ENCODE measurements around the gene C15orf62.

The C15orf62 gene

DNA sequence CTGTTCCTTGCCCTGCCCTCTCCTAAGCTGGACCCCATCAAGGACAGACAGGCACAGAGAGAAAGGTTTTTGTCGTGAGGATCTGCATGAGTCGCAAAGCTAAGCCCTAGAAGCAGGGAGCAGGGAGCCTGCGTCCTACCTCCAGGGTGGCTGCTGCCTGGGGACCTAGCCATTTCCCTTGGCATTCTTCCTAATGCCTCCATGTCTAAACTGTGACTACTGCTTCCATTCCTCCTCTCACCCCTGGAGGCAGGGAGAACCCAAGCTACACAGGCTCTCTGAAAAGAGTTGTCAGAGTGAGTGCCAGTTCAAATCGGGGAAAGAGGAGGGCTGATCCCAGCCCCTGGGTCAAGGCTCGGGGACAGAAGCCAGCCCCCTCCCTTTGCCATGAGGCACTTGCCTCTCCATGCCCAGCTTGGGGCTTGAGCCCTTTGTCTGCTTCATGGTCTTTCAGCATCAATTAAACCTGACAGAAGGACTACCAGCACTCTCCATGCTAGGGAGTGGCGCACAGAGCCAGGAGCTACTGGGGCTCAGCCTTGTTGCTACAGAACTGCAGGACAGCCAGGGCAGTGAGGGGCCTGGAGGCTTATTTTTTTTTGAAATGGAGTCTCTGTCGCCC is 3.5 kb upstream of the C15orf62 start:
- DNase-seq (ENCODE audit: low spot score in 2 of 2) (no peak), ATAC-seq (ENCODE audit: low read depth) (no peak)
- Mint-ChIP-seq H3K27ac (no peak overlapping the region), H3K36me3 (peaks cover 2% of the 10 kb centered on the region), H3K4me3 (no peak overlapping the region), H3K27me3 (no peaks in the 10 kb centered on the region), H3K9me3 (no peaks in the 10 kb centered on the region), H3K4me1 (peaks cover 34% of the 10 kb centered on the region)

DNA sequence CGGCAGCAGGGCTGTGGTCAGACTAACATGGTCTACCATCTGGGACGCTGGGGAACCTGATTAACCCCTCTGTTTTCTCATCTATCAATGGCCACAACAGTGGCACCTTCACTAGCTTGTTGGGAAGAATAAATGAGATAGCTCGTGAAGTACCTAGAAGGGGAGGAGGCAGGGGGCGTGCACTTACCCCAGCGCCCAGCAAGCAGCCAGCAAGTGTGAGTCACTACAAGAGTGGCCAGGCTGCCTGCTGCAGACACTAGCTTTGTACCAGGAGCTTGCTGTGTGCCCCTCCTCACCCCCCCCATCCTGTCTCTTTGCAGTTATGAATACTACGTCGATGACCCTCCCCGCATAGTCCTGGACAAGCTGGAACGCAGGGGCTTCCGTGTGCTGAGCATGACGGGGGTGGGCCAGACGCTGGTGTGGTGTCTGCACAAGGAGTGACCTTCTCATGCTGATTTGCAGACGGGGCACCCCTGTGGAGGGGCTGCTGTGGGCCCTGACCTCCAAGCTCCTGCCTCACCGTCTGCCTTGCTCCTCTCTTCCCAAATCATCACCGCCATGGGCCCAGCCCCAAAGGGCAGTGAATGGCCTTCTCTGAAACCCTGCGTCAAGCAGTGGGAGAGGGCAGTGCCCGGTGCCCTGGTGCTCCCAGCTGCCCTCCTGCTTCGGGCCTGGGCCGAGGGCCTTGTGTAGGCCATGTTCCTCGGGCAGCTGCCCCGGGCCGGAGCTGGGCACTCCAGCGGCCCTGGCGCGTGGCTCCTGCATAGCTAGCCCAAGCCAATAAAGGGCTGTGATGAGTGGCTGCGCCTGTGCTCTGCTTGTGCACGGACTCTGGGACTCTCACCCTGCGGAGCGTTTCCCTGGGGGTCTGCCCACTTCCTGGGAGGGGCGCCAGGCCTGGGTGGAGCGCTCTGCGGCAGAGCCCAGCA is 2.6 kb upstream of the C15orf62 start:
- Mint-ChIP-seq H3K27ac (no peak overlapping the region), H3K4me3 (no peak overlapping the region), H3K9me3 (no peaks in the 10 kb centered on the region), H3K4me1 (peaks cover 34% of the 10 kb centered on the region), H3K27me3 (no peaks in the 10 kb centered on the region), H3K36me3 (peaks cover 2% of the 10 kb centered on the region)
- ATAC-seq (ENCODE audit: low read depth) (no peak), DNase-seq (ENCODE audit: low spot score in 2 of 2) (no peak)

DNA sequence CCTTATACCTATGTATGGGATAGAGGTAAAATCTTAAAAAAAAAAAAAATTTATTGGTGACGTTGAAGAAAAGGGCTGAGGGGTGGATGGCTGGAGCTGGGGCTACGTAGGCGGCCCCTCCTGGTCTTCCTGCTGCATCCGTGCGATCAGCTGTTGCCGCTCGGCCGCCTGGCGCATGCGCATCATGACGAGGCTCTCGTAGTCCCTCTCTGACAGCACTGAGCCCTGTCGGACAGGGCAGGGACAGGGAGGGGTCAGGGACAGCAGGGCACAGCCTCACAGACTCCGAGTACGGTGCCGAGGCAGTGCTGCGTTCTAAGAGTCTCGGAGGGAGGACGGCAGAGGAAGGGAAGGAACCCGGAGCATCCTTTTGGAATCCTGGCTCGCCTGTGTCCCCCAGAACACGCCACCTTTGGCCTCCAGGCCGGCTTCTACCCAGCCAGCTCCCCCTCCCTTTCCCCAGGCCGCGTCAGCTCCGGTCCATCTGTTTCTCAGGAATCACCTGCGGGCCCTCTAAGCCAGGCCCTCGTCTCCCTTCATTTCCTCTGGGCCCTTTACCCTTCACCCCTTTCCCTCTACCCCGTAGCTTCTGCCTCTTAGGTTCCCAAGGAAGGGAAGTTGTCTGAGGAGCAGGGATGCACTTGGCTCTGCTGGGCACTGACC is 1.8 kb upstream of the C15orf62 start:
- H3K9me3 Mint-ChIP-seq, result no peaks in the 10 kb centered on the region
- H3K4me3 Mint-ChIP-seq, result no peak overlapping the region
- no peak for DNase-seq (ENCODE audit: low spot score in 2 of 2)
- peaks cover 36% of the 10 kb centered on the region for H3K4me1 Mint-ChIP-seq
- peaks cover 3% of the 10 kb centered on the region for H3K36me3 Mint-ChIP-seq
- no peak overlapping the region for H3K27ac Mint-ChIP-seq
- no peaks in the 10 kb centered on the region for H3K27me3 Mint-ChIP-seq
- ATAC-seq (ENCODE audit: low read depth), result no peak

DNA sequence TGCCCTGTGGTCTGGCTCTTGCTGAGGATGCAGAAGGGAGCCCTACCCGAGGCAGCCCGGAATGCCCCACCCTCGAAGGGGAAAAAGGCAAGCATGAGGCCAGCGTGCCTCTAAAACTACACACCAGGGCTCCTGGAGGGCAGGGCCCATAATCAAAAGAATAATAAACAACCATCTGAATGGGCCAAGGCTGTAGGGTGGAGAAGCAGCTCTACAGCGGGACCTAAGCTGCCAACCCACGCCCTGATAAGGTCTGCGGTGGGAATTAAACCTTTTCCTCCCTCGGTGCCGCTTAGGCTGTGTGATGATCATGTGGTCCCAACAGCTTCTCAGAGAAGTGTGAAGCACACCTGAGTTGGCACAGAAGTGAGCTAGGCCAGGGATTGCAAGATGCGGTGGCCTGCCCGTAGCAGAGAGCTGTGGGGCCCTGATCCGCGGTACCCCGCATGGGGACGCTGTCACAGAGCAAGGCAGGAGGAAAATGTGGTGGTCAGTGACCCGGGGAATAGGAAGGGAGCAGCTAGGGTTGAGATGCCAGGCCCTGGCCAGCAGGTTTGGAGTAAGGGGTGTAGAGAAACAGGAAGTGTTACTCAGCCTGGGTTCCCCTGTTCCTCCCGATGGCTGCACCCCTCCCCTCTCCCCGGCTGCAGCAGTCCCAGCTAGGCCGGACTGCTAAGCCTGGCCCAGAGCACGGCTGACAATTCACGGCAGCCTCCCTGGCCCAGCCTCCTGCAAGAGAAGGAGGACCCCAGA is 1.1 kb upstream of the C15orf62 start:
- ATAC-seq (ENCODE audit: low read depth) (peak; percentile 18), DNase-seq (ENCODE audit: low spot score in 2 of 2) (peak in 1 of 2 donors; percentile 44)
- Mint-ChIP-seq H3K27me3 (no peaks in the 10 kb centered on the region), H3K27ac (peak overlapping the region; percentile 82), H3K36me3 (peaks cover 3% of the 10 kb centered on the region), H3K4me1 (peaks cover 36% of the 10 kb centered on the region), H3K9me3 (no peaks in the 10 kb centered on the region), H3K4me3 (peak overlapping the region; percentile 60)

DNA sequence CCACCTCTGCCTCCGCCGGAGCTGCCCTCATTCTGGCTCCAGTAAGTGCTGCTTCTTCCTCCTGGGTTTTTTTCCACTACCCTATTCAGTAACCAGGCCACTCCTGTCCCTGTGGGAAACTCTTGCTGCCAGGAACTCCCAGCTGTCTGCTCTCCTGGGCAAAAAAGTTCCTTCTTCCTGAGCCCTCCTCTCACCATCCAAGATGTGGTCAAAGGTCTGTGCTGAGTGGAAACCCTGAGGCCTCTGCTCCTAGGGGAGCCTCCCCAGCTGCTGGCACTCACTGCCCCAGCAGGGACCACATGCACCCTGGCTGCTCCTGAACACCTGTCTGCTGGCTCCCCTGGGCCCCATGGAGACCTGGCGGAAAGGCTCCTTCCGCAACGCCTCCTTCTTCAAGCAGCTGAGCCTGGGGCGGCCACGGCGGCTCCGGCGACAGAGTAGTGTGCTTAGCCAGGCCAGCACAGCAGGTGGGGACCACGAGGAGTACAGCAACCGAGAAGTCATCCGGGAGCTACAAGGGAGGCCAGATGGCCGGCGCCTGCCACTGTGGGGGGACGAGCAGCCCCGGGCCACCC is 454 bp downstream of the C15orf62 start:
- no peaks in the 10 kb centered on the region for H3K27me3 Mint-ChIP-seq
- H3K36me3 Mint-ChIP-seq, result peaks cover 11% of the 10 kb centered on the region
- H3K4me1 Mint-ChIP-seq, result peaks cover 29% of the 10 kb centered on the region
- ATAC-seq (ENCODE audit: low read depth) (no peak), DNase-seq (ENCODE audit: low spot score in 2 of 2) (peak in 1 of 2 donors; percentile 24)
- H3K9me3 Mint-ChIP-seq, result no peaks in the 10 kb centered on the region
- peak overlapping the region; percentile 82 for H3K27ac Mint-ChIP-seq
- peak overlapping the region; percentile 60 for H3K4me3 Mint-ChIP-seq

DNA sequence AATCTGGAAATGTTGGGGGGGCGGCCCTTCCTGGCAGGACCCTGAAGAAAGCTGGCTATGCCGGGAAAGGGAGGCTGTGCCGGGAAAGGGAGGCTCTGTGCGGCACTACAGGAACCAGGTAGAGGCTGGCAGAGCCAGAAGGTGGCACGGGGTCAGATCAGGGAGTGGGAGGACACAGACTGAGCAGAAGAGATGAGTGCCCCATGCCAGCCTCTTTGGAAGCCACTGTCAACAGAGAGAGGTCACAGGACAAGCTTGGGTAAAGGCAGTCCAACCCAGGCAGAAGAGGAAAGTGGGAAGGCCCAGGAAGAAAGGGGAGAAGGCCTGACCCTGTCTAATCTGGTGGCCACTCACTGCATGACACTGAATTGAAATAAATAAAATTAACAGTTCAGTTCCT is 1.5 kb downstream of the C15orf62 start:
- no peaks in the 10 kb centered on the region for H3K27me3 Mint-ChIP-seq
- ATAC-seq (ENCODE audit: low read depth), result no peak

DNA sequence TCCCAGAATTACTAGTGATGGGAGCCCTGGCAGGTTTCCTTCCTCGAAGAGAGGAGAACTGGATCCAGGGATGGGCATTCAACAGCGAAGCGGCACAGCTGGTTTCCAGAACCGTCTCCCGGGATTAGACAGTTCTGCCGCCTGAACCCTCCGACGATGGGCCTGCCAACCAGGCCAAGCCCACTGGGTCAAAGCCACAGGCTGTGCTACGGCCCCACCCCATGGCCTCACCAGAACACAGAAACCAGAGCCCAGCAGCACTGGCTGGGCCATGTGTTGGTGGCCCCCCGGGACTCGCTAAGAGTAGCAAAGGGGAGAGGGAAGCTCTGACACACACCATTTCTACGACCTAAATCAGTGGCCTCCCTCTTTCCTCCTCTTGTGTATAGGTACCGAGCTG is 2.2 kb downstream of the C15orf62 start:
- H3K36me3 Mint-ChIP-seq, result peaks cover 18% of the 10 kb centered on the region
- H3K4me1 Mint-ChIP-seq, result peaks cover 21% of the 10 kb centered on the region
- H3K4me3 Mint-ChIP-seq, result no peak overlapping the region
- H3K27me3 Mint-ChIP-seq, result no peaks in the 10 kb centered on the region
- H3K9me3 Mint-ChIP-seq, result no peaks in the 10 kb centered on the region
- no peak for DNase-seq (ENCODE audit: low spot score in 2 of 2)
- no peak overlapping the region for H3K27ac Mint-ChIP-seq
- ATAC-seq (ENCODE audit: low read depth), result no peak

More for the DNA sequence above, 1.5 kb downstream of the C15orf62 start:
- Mint-ChIP-seq H3K36me3 (peaks cover 11% of the 10 kb centered on the region), H3K4me3 (no peak overlapping the region), H3K9me3 (no peaks in the 10 kb centered on the region), H3K4me1 (peaks cover 21% of the 10 kb centered on the region), H3K27ac (peak overlapping the region; percentile 78)
- no peak for DNase-seq (ENCODE audit: low spot score in 2 of 2)

DNA sequence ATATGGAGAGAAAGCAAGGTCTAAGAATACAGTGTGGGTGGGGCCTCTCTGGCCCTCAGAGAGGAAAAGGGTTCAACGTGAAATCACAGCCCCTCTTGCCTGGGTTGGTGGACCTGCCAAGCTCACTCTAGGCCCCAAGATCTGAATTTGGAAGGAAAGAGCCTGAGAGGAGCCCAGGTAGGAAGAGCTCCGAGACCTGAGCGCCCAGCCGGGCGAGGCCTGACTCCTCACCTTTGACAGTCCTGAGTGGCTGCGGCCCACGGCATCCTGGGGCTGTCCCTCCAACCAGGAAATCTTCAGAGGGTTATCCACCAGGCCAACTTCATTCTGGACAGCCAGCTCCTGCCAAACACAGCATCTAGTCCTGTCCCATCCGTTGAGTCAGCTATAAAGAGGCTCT is 3.7 kb downstream of the C15orf62 start:
- Mint-ChIP-seq H3K27ac (no peak overlapping the region), H3K4me1 (peaks cover 18% of the 10 kb centered on the region), H3K27me3 (no peaks in the 10 kb centered on the region), H3K36me3 (peaks cover 20% of the 10 kb centered on the region), H3K4me3 (no peak overlapping the region), H3K9me3 (no peaks in the 10 kb centered on the region)
- DNase-seq (ENCODE audit: low spot score in 2 of 2) (no peak), ATAC-seq (ENCODE audit: low read depth) (no peak)

DNA sequence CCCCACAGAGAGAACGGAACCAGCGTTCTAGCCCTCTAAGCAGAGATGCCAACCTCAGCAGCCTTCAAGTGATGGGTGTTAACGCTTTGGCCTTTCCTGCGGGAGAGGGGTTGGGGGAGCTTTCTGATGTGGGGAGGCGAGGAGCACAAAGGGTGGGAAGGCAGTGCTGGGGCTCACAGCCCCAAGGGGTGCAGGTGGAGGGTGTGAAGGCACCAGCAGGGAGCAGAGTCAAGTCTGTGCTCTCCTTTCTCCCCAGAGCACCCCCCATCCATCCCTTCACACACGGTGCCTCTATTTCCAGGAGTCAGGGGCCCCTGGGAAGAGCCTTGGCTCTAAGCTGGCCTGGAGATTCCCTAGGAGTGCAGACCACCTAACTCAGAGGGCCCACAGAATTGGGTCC is 4.1 kb downstream of the C15orf62 start:
- Mint-ChIP-seq H3K4me1 (peaks cover 14% of the 10 kb centered on the region), H3K36me3 (peaks cover 20% of the 10 kb centered on the region), H3K27me3 (no peaks in the 10 kb centered on the region), H3K27ac (no peak overlapping the region), H3K9me3 (no peaks in the 10 kb centered on the region), H3K4me3 (no peak overlapping the region)
- no peak for ATAC-seq (ENCODE audit: low read depth)
- DNase-seq (ENCODE audit: low spot score in 2 of 2), result no peak

DNA sequence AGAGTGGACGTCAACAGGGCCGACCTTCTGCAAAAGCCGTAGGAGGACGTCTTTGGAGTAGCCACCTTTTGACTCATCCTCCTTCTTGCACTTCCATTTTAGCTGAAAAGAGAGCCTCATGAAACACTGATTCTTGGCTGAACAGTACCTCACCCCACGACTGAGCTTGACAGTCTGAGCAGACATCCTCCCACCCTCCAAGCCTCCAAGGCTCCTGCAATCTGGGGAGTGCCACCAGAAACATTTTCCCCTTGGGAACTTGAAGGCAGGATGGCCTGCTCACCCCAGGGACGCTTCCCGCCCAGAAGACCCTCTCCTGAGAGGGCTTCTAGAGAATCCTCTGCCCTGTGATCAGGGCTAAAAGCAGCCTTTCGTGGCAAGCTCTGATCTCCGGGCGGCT is 5.2 kb downstream of the C15orf62 start:
- H3K36me3 Mint-ChIP-seq, result peaks cover 26% of the 10 kb centered on the region
- no peak overlapping the region for H3K4me3 Mint-ChIP-seq
- ATAC-seq (ENCODE audit: low read depth), result no peak
- H3K9me3 Mint-ChIP-seq, result no peaks in the 10 kb centered on the region
- no peaks in the 10 kb centered on the region for H3K27me3 Mint-ChIP-seq
- peak overlapping the region; percentile 72 for H3K27ac Mint-ChIP-seq
- DNase-seq (ENCODE audit: low spot score in 2 of 2), result no peak
- peaks cover 5% of the 10 kb centered on the region for H3K4me1 Mint-ChIP-seq

DNA sequence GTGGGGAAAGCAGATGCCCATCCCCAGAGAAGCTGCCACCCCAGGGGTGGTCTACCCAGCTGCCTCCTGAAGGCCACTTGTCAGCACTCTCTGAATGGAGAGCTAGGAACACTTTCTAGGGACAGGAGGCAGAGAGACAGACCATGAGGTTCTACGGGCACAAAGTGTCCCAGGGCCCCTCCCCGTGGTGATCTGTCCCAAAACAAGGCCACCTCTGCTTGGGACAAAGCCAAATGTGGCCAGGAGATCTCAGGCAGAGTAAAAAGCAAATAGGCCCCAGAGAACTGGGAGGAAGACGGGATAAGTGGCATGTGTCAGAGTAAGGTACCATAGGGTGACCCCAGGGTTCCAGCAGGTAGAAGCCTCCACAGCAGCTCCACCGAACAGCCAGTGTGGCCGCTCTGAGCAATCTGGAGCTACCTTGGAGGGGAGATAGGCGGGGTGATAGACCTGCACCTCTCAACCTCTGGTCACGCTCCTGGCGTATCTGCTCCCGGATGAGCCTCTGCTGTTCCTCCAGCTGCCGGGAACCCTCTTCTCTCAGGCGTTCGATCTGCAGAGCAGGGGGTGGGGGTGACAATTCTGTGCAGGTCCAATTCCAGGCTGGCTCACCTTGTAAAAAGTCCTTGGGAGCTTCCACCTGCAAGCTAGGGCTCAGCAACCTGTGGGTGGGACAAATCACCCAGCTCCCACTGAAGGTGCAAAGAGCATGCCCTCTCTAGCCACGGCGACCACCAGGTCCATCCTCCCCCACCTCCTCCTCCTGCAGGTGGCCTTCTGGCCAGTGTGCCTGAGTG is 6.2 kb downstream of the C15orf62 start:
- Mint-ChIP-seq H3K36me3 (peaks cover 26% of the 10 kb centered on the region), H3K4me1 (peaks cover 2% of the 10 kb centered on the region), H3K27me3 (no peaks in the 10 kb centered on the region), H3K4me3 (no peak overlapping the region), H3K27ac (no peak overlapping the region), H3K9me3 (no peaks in the 10 kb centered on the region)
- ATAC-seq (ENCODE audit: low read depth) (no peak), DNase-seq (ENCODE audit: low spot score in 2 of 2) (no peak)

DNA sequence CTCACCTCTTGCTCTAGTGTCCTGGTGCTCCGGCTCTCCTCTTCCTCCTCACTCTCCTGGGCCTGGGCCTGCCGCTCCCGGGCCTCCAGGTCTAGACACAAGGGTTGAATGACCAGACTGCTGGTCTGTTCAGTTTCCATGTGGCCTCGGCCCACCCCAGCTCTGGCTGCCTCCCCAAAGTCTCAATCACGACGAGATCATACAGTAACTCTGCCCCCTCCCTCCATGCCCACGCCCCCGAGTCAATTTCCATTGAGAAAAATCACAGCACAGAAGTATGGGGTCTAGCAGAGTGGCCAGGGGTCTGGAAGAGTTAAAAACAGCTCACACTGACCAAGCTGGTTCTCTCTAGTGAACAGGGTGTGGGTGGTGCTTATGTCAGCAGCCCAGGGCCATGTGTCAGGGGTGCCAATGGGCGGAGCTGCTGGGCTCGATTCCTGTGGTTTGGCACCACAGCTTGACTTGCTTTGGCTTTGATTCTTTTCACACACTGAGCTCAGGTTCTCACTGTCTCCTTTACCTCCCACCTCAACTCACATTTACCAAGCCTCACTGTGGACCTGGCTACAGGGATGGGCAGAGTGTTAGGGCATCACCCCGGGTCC is 6.9 kb downstream of the C15orf62 start:
- no peak overlapping the region for H3K4me3 Mint-ChIP-seq

More for the DNA sequence above, 6.9 kb downstream of the C15orf62 start:
- Mint-ChIP-seq H3K36me3 (peaks cover 24% of the 10 kb centered on the region), H3K4me1 (peaks cover 2% of the 10 kb centered on the region), H3K9me3 (no peaks in the 10 kb centered on the region), H3K27ac (no peak overlapping the region), H3K27me3 (no peaks in the 10 kb centered on the region)
- no peak for DNase-seq (ENCODE audit: low spot score in 2 of 2)
- ATAC-seq (ENCODE audit: low read depth), result no peak
